ENCODE measurements around the gene XYLT2.

GRCh38 chr17:50332196-50332595 lies 13.7 kb upstream of the XYLT2 start:
- TF ChIP-seq EP300 (IDR thresholded peaks at IDR 0.05) (no peak), POLR2A (IDR thresholded peaks at IDR 0.05) (no peak), CTCF (IDR thresholded peaks at IDR 0.05) (no peak)

Measured in tibial nerve (tissue), 4 donors.